GM21367 (cell line): Measurements from ENCODE around the gene LHX6.

Experiments
- ATAC-seq: cut with Tn5 transposase; IDR thresholded peaks from one replicate; pipeline ENCODE4 v1.9.1; 2021; ENCODE audit not compliant: unreplicated experiment

Gene LHX6

GRCh38 chr9:122216798-122217418 lies 11.8 kb downstream of the LHX6 start:
- no peak for ATAC-seq

- no peak for ATAC-seq
Observed at GRCh38 chr9:122216138-122216797, 12.5 kb downstream of the LHX6 start.

- no peak for ATAC-seq
Observed at GRCh38 chr9:122215663-122216062, 13.1 kb downstream of the LHX6 start.

- ATAC-seq: no peak
Observed at GRCh38 chr9:122214507-122214906, 14.2 kb downstream of the LHX6 start.

- ATAC-seq: no peak
Observed at GRCh38 chr9:122213589-122214413, 15.0 kb downstream of the LHX6 start.

GRCh38 chr9:122213102-122213588 lies 15.6 kb downstream of the LHX6 start:
- no peak for ATAC-seq

- no peak for ATAC-seq
Observed at GRCh38 chr9:122212473-122213004, 16.2 kb downstream of the LHX6 start.

- ATAC-seq: no peak
Observed at GRCh38 chr9:122209451-122209850, 19.3 kb downstream of the LHX6 start.

GRCh38 chr9:122207096-122207495 lies 21.7 kb downstream of the LHX6 start:
- ATAC-seq: no peak

GRCh38 chr9:122206118-122207046 lies 22.4 kb downstream of the LHX6 start:
- no peak for ATAC-seq

GRCh38 chr9:122205176-122205575 lies 23.6 kb downstream of the LHX6 start:
- no peak for ATAC-seq

GRCh38 chr9:122204491-122204890 lies 24.3 kb downstream of the LHX6 start:
- ATAC-seq: no peak

- ATAC-seq: no peak
Observed at GRCh38 chr9:122204055-122204454, 24.7 kb downstream of the LHX6 start.

GRCh38 chr9:122202111-122202510 lies 26.6 kb downstream of the LHX6 start:
- ATAC-seq: no peak

GRCh38 chr9:122201641-122202040 lies 27.1 kb downstream of the LHX6 start:
- ATAC-seq: no peak

- ATAC-seq: no peak
Observed at GRCh38 chr9:122200960-122201595, 27.7 kb downstream of the LHX6 start.

GRCh38 chr9:122197882-122198281 lies 30.9 kb downstream of the LHX6 start:
- no peak for ATAC-seq

GRCh38 chr9:122197426-122197825 lies 31.3 kb downstream of the LHX6 start:
- ATAC-seq: no peak

- no peak for ATAC-seq
Observed at GRCh38 chr9:122195875-122196274, 32.9 kb downstream of the LHX6 start.

- no peak for ATAC-seq
Observed at GRCh38 chr9:122193651-122194050, 35.1 kb downstream of the LHX6 start.
